Measurements from ENCODE around the gene ERICH4. TPM values are rescaled to one million over a fixed set of nuclear protein-coding genes. Genes with fewer than 3 reads are reported as not detected.

The ERICH4 gene
- total and polyA plus RNA-seq, 9 of the 15 experiments (the other 6 are each of a cell fraction or from before 2014, with no cell fraction given) = not detected

GRCh38 chr19:41449079-41449864 lies 6.3 kb downstream of the ERICH4 start:
- Histone ChIP-seq H3K9ac (ENCODE audit: insufficient read depth in 1 of 2, low read depth in 2 of 2, low read length in 2 of 2) (peak overlapping the region in 1 of 2 experiments; percentile 70; a peak in 2 of 4 replicates), H3K4me3 (peak overlapping the region; percentile 17; the same call in 1 of the 2 replicates), H3K4me1 (replicated peaks in 1 of 2; ENCODE audit: control insufficient read depth in 2 of 2, insufficient read depth in 2 of 2, low read length in 2 of 2) (peaks cover 0 to 4% of the 10 kb centered on the region in 2 experiments; a peak in 1 of 5 replicates), H3K79me2 (ENCODE audit: control insufficient read depth, insufficient read depth, low read length) (no peaks in the 10 kb centered on the region), H3K27ac (ENCODE audit: extremely low read depth, low read depth, low read length) (no peak overlapping the region), H2AFZ (ENCODE audit: low read depth, low read length) (peak overlapping the region; percentile 91), H3K9me1 (ENCODE audit: control insufficient read depth, insufficient read depth, low read length) (no peaks in the 10 kb centered on the region), H3K4me2 (ENCODE audit: insufficient read depth, low read length) (peak overlapping the region; percentile 66), H3K9me3 (replicated peaks; ENCODE audit: control insufficient read depth, insufficient read depth, low read depth, low read length) (peaks cover 4% of the 10 kb centered on the region), H3K27me3 (ENCODE audit: control insufficient read depth in 2 of 2, insufficient read depth in 2 of 2, low read length in 2 of 2) (peaks cover 4 to 17% of the 10 kb centered on the region in 2 experiments; a peak in 4 of 5 replicates), H4K20me1 (replicated peaks; ENCODE audit: control insufficient read depth, insufficient read depth, low read length) (no peaks in the 10 kb centered on the region), H3K36me3 (ENCODE audit: control insufficient read depth, insufficient read depth, low read length) (no peaks in the 10 kb centered on the region)
- intact Hi-C loops (cut with micrococcal nuclease) (loop anchor here (1.0 to 10.0 kb wide), 3 partner anchors 89 to 244 kb away; no protein-coding TSS in a partner anchor), in situ Hi-C loops (cut with MboI) (loop anchor here (5.0 kb wide), 1 partner anchor 123 kb away; no protein-coding TSS in a partner anchor)
- ATAC-seq (peak; percentile 97), FAIRE-seq (peak; percentile 79), DNase-seq (ENCODE audit: extremely low read depth in 1 of 4, low spot score in 3 of 4) (peak; percentile 84 to 92 (median 92))
- ChIA-PET CTCF (ENCODE audit: low intra/inter-chr PET ratio) (interaction anchor here (0.7 to 2.6 kb wide), 8 partner anchors 89 to 245 kb away, joined by 4 to 14 read pairs (median 7); no protein-coding TSS in a partner anchor), POLR2A (interaction anchor here (0.6 kb wide), 2 partner anchors 52 to 361 kb away, joined by 3 to 4 read pairs; partner anchors contain the start of gene CYP2A13)
- WGBS (ENCODE audit: insufficient coverage, low coverage, missing lambda C conversion rate) = 10% methylated on average over 17 of the region's 22 CpGs
- no TSS peak for BruUV-seq (replicated peaks)
- no peak for TF ChIP-seq FOXP4 (CRISPR knock-in tag; IDR thresholded peaks at IDR 0.05; ENCODE audit: borderline replicate concordance)
- no peak for TF ChIP-seq ZHX1 (conservative IDR thresholded peaks at IDR 0.05; ENCODE audit: low read length)
- TF ChIP-seq UBTF (IDR thresholded peaks at IDR 0.05; ENCODE audit: borderline replicate concordance in 1 of 2, low read depth in 2 of 2, low read length in 2 of 2) = 0 out of 4 replicates have a peak, but pooled peaks of 1 of the 2 experiments have one; percentile 31
- no peak for TF ChIP-seq KDM5B (IDR thresholded peaks at IDR 0.05; ENCODE audit: insufficient replicate concordance, low read depth, low read length)
- TF ChIP-seq ZNF551 (CRISPR knock-in tag; IDR thresholded peaks at IDR 0.05) = no peak
- TF ChIP-seq L3MBTL2 (IDR thresholded peaks at IDR 0.05) = peak; percentile 49; the same call in 1 of the 2 replicates
- no peak for TF ChIP-seq PRDM10 (IDR thresholded peaks at IDR 0.05; ENCODE audit: partially characterized antibody)
